Activated CD4-positive, alpha-beta memory T cell treated with anti-CD3 and anti-CD28 coated beads for 36 hours (primary cell): ENCODE results near the gene NELL1. TPM values are rescaled to one million over a fixed set of nuclear protein-coding genes. Genes with fewer than 3 reads are reported as not detected.
"Not testable (repeated sequence)": the region's sequence is repeated elsewhere in the genome, so short reads cannot be mapped to it uniquely, and the experiment has no call there.

Experiments used
- CTCF ChIA-PET: fragments of 350-600 bp; sonication (Branson Sonifier 250); formaldehyde crosslinking; loops from one replicate; lab custom pipeline; 2021; ENCODE audit warnings: antibody characterized with exemption, inconsistent platforms; lab: Charles Lee
- POLR2A ChIA-PET: fragments of 350-600 bp; sonication (Branson Sonifier 250); formaldehyde crosslinking; loops from one replicate; lab custom pipeline; 2021; ENCODE audit warnings: antibody characterized with exemption; lab: Charles Lee
- DNase-seq: peaks from one replicate; pipeline ENCODE4 v3.0.0-alpha.2; 2020
- H3K27ac Mint-ChIP-seq: one replicate; pipeline ENCODE4 v1.8.0; 2021; ENCODE audit warnings: mixed read lengths
- H3K27me3 Mint-ChIP-seq: one replicate; pipeline ENCODE4 v1.8.0; 2021; ENCODE audit warnings: mixed read lengths
- H3K36me3 Mint-ChIP-seq: one replicate; pipeline ENCODE4 v1.8.0; 2021; ENCODE audit warnings: mixed read lengths
- H3K4me1 Mint-ChIP-seq: one replicate; pipeline ENCODE4 v1.8.0; 2021; ENCODE audit warnings: low read depth, mixed read lengths
- H3K4me3 Mint-ChIP-seq: one replicate; pipeline ENCODE4 v1.8.0; 2021; ENCODE audit warnings: mild to moderate bottlenecking, mixed read lengths
- H3K9me3 Mint-ChIP-seq: one replicate; pipeline ENCODE4 v1.8.0; 2021; ENCODE audit warnings: mixed read lengths
- intact Hi-C: fragments of 100-400 bp; cut with micrococcal nuclease; formaldehyde crosslinking; loops from one replicate; pipeline ENCODE4 v1.15.1; 2023
- total RNA-seq, 2 experiments: library from RNA; stranded (reverse); gene quantifications; one replicate each; pipeline ENCODE4 v1.2.3, GENCODE V29; 2021

Gene NELL1
- total RNA-seq, 2 experiments from 2014 or later, result not detected

DNA sequence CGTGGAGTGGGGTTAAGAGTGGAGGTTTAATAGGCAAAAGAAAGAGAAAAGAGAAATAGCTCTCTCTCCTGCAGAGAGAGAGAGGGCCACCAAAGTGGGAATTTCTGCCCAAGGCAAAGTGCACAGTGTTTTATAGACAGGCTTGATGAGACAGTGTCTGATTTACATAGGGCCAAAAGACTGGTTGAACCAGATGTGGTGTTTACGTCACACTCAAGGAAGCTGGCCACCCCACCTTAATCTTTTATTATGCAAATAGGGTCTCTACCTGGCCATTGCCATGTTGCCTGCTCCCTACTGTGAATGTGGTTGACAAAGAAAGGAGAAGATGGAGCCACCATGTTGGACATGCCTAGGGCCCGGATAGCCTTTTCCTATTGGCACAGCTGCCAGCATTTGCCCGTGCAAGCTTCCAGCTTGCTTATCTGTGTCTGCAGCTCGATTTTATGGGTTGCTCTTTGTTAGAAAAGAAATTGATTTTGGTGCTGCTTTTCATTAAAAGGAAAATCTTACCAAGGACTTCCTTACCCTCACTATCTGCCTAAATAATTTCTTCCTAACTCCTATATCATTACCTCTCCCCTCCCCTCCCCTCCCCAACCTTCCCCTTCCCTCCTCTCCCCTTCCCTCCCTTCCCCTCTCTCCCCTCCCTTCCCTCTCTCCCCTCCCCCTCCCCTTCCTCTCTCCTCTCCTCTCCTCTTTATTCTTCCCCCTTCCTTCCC is 436.0 kb downstream of the NELL1 start:
- Mint-ChIP-seq H3K4me3 (no peak overlapping the region), H3K27ac (no peak overlapping the region), H3K4me1 (no peaks in the 10 kb centered on the region), H3K36me3 (no peaks in the 10 kb centered on the region), H3K9me3 (peaks cover 9% of the 10 kb centered on the region), H3K27me3 (no peaks in the 10 kb centered on the region)
- no peak for DNase-seq
- POLR2A ChIA-PET, result interaction anchor here (0.6 kb wide), 1 partner anchor 17 kb away, joined by 3 read pairs; no protein-coding TSS in a partner anchor
- CTCF ChIA-PET, result no interaction called here
- intact Hi-C loops, result no loop called here

DNA sequence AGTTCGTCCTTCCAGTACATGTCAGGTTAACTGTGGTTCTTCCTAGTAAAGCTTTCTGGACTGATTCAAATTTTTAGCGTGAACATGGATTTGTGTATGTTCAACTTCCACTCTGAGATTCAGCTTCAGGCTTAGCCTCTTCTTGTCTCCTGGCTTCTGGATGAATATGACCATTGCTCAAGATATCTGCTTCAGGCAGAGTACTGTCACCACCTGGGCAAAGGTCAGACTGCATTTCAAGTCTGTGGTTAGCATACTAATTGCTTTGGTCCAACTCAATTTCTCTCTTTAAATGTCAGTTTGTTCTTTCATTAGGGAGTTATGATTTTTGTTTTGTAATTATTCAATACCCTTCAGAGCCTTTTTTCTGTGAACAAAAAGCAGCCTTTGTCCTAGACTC is 440.0 kb downstream of the NELL1 start:
- Mint-ChIP-seq H3K4me1 (no peaks in the 10 kb centered on the region), H3K27ac (no peak overlapping the region), H3K9me3 (peaks cover 6% of the 10 kb centered on the region), H3K4me3 (no peak overlapping the region), H3K36me3 (no peaks in the 10 kb centered on the region), H3K27me3 (no peaks in the 10 kb centered on the region)
- no peak for DNase-seq
- CTCF ChIA-PET, result no interaction called here
- intact Hi-C loops, result no loop called here
- POLR2A ChIA-PET, result no interaction called here

DNA sequence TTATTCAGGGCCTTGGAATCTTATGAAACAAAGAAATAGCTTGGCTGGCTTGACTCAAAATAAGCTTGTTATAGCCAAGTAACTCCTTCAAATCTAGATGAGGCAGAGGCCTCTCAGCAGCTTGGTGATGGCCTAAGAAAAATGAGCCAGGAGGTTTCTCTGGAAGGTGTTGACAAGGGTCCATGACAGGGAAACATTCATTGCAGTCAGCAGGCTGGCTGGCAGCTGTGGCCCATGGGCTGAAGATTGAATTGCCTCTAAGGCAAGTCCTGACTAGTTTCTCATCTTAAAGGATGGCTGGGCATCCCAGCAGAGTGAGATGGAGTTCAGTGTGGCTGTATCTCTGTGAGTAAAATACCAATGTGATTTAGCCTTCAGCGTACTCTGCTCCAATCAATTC is 441.0 kb downstream of the NELL1 start:
- intact Hi-C loops, result no loop called here
- Mint-ChIP-seq H3K27ac (no peak overlapping the region), H3K4me3 (no peak overlapping the region), H3K27me3 (no peaks in the 10 kb centered on the region), H3K4me1 (no peaks in the 10 kb centered on the region), H3K36me3 (no peaks in the 10 kb centered on the region), H3K9me3 (peaks cover 2% of the 10 kb centered on the region)
- CTCF ChIA-PET, result no interaction called here
- no peak for DNase-seq
- POLR2A ChIA-PET, result no interaction called here

DNA sequence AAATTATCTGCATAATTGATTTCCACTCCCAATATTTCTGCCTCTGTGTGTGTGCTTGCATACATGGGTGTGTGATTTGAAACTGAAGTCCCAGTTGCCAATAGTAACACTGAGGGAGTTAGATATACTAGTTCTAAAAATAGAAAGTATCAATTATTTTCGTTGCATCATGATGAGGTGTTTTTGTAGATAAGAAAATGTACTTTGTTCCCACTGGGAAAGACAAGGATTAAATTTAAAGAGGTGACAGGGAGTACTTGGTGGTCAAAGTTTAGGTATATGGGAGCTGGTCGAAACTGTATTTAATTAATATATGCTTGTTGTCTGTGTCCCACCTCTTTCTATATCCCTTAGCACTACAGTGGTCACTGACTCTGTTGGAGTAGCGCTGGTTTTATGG is 444.5 kb downstream of the NELL1 start:
- Mint-ChIP-seq H3K4me3 (no peak overlapping the region), H3K36me3 (no peaks in the 10 kb centered on the region), H3K4me1 (no peaks in the 10 kb centered on the region), H3K27ac (no peak overlapping the region), H3K27me3 (no peaks in the 10 kb centered on the region), H3K9me3 (peaks cover 3% of the 10 kb centered on the region)
- CTCF ChIA-PET, result no interaction called here
- intact Hi-C loops, result no loop called here
- POLR2A ChIA-PET, result no interaction called here
- no peak for DNase-seq

DNA sequence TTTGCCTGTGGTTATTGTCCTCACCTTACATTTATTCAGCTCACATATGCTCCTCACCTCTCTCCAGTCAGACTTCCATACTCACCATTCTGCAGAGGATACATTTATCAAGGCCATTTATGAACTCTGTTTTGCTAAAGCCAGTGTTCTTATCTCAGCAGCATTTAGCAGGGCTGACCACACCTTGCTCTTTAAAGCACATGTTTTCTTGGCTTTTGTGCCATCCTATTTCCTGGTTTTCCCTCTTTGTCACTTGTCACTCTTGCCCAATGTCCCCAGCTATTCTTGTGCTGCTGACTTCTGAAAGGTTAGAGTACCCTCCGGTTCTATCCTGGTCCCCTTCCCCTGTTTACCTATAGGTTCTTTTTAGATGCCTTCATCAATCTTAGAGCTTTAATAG is 446.6 kb downstream of the NELL1 start:
- no peaks in the 10 kb centered on the region for H3K27me3 Mint-ChIP-seq
- intact Hi-C loops, result no loop called here
- no peak overlapping the region for H3K27ac Mint-ChIP-seq
- peaks cover 3% of the 10 kb centered on the region for H3K9me3 Mint-ChIP-seq
- no peaks in the 10 kb centered on the region for H3K36me3 Mint-ChIP-seq
- no peaks in the 10 kb centered on the region for H3K4me1 Mint-ChIP-seq
- DNase-seq, result no peak
- CTCF ChIA-PET, result no interaction called here
- POLR2A ChIA-PET, result no interaction called here
- no peak overlapping the region for H3K4me3 Mint-ChIP-seq

DNA sequence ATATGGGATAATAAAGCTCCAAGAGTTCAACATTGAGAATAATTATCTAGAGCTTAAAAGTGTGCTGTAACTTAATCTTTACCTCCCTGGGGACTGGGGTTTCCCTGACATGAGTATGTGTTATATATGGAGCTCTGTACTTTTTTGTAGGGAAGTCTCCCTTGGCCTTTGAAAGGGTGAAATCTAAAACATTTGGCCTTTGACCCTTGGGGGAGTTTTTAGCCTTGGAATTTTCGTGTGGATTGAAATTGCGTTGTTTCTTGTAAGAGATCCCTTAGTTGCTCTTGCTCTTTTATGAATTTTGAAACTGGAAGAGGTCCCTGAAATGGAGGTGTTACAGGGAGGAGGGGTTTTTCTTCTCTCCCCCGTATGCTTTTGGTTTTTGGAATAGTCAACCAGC is 450.0 kb downstream of the NELL1 start:
- CTCF ChIA-PET, result no interaction called here
- POLR2A ChIA-PET, result no interaction called here
- DNase-seq, result no peak
- Mint-ChIP-seq H3K36me3 (no peaks in the 10 kb centered on the region), H3K4me3 (no peak overlapping the region), H3K27ac (no peak overlapping the region), H3K4me1 (no peaks in the 10 kb centered on the region), H3K27me3 (no peaks in the 10 kb centered on the region), H3K9me3 (peaks cover 5% of the 10 kb centered on the region)
- intact Hi-C loops, result no loop called here

DNA sequence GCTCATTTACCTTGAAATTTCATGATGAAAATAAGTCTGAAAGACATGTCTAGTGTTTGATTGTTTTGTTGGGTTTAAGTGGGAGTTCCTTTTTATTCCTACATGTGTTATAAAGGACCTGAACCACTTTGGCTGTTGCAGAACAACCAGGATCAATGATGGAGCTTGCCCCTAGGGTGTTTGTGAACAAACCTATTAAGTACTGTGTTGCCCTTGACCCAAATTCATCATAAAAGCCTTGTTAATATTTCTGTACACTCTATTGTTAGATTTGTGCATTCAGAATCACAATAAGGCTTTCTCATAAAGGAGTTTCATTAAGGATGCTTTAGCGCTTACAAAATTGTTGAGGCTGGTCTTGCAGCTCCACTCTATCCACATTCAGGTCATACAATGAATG is 452.6 kb downstream of the NELL1 start:
- Mint-ChIP-seq H3K4me1 (no peaks in the 10 kb centered on the region), H3K9me3 (peaks cover 2% of the 10 kb centered on the region), H3K4me3 (no peak overlapping the region), H3K36me3 (no peaks in the 10 kb centered on the region), H3K27me3 (no peaks in the 10 kb centered on the region), H3K27ac (no peak overlapping the region)
- CTCF ChIA-PET, result interaction anchor here (0.7 kb wide), 1 partner anchor 538 kb away, joined by 3 read pairs; no protein-coding TSS in a partner anchor
- DNase-seq, result no peak
- intact Hi-C loops, result no loop called here
- POLR2A ChIA-PET, result interaction anchor here (0.7 kb wide), 1 partner anchor 17 kb away, joined by 3 read pairs; no protein-coding TSS in a partner anchor

DNA sequence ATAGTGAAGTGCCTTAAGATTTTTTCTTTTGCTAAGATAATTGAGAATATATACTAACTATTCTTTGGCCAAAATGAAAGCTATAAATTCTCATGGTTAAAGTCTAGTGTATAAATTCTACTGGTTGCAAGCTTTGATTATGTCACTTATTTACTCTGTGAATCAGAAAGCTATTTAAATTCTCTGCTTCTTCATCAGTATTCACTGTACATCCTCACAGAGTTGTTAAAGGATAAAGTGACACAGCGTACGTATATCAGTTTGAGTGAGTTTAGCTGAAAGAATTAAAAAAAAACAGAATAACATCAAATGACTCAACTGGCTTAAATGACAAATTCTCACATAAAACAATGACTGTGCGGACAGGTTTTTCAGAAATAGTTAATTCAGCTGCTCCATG is 453.1 kb downstream of the NELL1 start:
- Mint-ChIP-seq H3K36me3 (no peaks in the 10 kb centered on the region), H3K9me3 (peaks cover 2% of the 10 kb centered on the region), H3K4me1 (no peaks in the 10 kb centered on the region), H3K27ac (no peak overlapping the region), H3K4me3 (no peak overlapping the region), H3K27me3 (no peaks in the 10 kb centered on the region)
- ChIA-PET POLR2A (interaction anchor here (0.7 kb wide), 1 partner anchor 17 kb away, joined by 3 read pairs; no protein-coding TSS in a partner anchor), CTCF (interaction anchor here (0.7 kb wide), 1 partner anchor 539 kb away, joined by 3 read pairs; no protein-coding TSS in a partner anchor)
- intact Hi-C loops, result no loop called here
- DNase-seq, result no peak

DNA sequence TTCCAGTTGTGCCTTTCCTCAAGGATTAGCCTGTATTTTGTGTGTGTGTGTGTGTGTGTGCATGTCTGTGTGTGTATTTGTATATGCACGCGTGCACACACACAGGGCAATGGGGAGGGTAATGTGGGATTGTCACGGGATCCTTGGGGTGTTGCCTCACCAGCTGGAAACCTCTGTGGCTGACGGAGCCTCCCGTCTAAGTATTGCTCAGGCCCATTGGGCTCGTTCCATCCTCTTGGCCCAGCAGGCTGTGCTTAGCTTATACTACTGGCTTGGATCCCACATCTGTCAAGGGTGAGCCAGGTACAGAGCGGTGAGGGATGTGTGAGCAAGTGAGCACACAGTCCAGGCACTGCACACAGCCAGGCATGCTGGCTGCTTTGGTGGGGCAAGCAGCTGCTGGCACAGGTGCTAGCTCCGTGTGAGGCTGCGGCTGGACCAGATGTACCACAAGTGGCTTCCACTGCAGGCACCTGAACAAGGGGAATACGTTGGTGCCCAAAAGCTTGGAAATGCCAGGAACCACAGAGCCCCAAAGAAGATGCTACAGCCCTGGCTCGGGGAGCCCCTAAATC is 462.8 kb downstream of the NELL1 start:
- no peak overlapping the region for H3K27ac Mint-ChIP-seq
- DNase-seq, result no peak
- no peaks in the 10 kb centered on the region for H3K36me3 Mint-ChIP-seq
- no peaks in the 10 kb centered on the region for H3K27me3 Mint-ChIP-seq
- POLR2A ChIA-PET, result no interaction called here
- CTCF ChIA-PET, result no interaction called here
- intact Hi-C loops, result no loop called here
- H3K4me3 Mint-ChIP-seq, result no peak overlapping the region
- peaks cover 11% of the 10 kb centered on the region for H3K9me3 Mint-ChIP-seq
- no peaks in the 10 kb centered on the region for H3K4me1 Mint-ChIP-seq

DNA sequence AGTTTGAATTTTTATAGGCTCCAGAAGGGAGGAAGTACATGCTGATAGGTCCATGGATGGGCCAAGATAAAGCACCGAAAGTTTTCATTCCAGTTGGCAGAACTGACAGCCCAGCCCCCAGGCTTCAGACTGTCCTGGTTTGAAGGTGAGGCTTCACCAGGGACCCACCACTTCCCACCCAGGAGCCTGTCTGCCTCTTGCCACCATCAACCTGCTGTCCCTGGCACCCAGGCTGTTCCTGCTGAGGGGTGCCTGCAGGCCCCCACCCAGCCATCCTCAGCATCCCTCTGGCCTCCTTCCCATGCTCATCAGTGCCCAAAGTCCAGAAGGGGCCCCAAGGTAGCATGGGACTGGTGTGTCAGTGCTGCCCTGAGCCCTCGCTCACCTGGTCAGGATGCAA is 463.9 kb downstream of the NELL1 start:
- Mint-ChIP-seq H3K36me3 (no peaks in the 10 kb centered on the region), H3K9me3 (peaks cover 11% of the 10 kb centered on the region), H3K4me3 (no peak overlapping the region), H3K27ac (no peak overlapping the region), H3K27me3 (no peaks in the 10 kb centered on the region), H3K4me1 (no peaks in the 10 kb centered on the region)
- POLR2A ChIA-PET, result no interaction called here
- CTCF ChIA-PET, result no interaction called here
- intact Hi-C loops, result no loop called here
- no peak for DNase-seq

DNA sequence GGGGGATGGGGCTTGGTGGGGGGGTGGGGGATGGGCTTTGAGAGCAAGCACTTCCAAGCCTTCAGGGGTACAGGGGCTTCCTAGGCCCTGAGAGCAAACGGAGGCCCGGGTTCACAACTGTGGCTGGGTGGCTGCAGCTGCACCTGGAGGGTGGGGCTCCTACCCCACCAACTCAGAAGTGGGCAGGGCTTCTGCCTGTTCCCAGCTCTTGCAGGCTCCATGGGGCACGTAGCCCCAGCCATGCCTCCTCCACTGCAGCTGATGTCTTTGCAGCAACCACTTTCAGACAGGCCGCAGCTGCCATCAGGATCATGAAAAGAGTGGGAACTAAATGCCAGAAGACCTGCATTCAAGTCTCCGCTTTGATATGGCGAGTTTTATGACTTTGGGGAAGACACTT is 464.3 kb downstream of the NELL1 start:
- DNase-seq, result no peak
- Mint-ChIP-seq H3K36me3 (no peaks in the 10 kb centered on the region), H3K27me3 (no peaks in the 10 kb centered on the region), H3K27ac (no peak overlapping the region), H3K4me1 (no peaks in the 10 kb centered on the region), H3K4me3 (no peak overlapping the region), H3K9me3 (peaks cover 11% of the 10 kb centered on the region)
- ChIA-PET CTCF (no interaction called here), POLR2A (no interaction called here)
- intact Hi-C loops, result no loop called here

DNA sequence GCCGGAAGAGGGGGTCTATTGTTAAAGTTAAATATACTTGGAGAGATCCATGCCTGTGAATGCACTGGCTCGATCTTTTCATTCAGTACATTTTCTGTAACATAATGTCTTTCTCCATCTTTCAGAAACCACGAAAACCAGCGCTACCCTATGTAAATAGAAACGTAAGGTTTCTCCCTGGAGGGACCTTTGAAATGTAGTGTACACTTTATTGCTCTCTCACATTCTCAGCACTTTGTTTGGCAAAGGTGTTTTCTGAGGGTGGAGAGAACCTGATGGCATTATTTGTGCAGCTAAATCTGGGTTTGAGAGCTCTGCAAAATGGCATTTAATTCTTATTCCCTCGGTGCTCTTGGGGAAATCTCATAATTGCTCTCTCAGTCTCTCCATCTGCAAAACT is 468.4 kb downstream of the NELL1 start:
- intact Hi-C loops, result no loop called here
- no peak for DNase-seq
- Mint-ChIP-seq H3K27me3 (no peaks in the 10 kb centered on the region), H3K9me3 (peaks cover 7% of the 10 kb centered on the region), H3K4me1 (no peaks in the 10 kb centered on the region), H3K4me3 (no peak overlapping the region), H3K36me3 (no peaks in the 10 kb centered on the region), H3K27ac (no peak overlapping the region)
- CTCF ChIA-PET, result no interaction called here
- POLR2A ChIA-PET, result no interaction called here

DNA sequence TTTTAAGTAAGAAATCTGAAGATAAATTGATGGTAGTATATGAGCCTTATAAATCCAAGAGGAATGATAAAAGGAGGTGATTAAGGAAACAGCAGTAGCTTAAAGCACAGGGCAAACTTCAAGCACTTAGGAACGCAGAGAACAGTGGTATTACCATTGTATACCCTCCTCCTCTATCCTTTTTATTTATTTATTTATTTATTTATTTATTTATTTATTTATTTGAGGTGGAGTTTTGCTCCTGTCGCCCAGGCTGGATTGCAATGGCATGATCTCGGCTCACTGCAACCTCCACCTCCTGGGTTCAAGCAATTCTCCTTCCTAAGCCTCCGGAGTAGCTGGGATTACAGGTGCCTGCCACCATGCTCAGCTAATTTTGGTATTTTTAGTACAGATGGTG is 472.2 kb downstream of the NELL1 start:
- H3K27ac Mint-ChIP-seq, POLR2A ChIA-PET, H3K9me3 Mint-ChIP-seq: not testable (repeated sequence)

More for the DNA sequence above, 472.2 kb downstream of the NELL1 start:
- DNase-seq, H3K27me3 Mint-ChIP-seq, intact Hi-C loops, H3K4me3 Mint-ChIP-seq, H3K4me1 Mint-ChIP-seq, CTCF ChIA-PET, H3K36me3 Mint-ChIP-seq: not testable (repeated sequence)
